ENCODE measurements around the gene CDH8.

GRCh38 chr16:61726701-61727100 is 309.5 kb downstream of the CDH8 start:
- no peak for TF ChIP-seq CTCF (IDR thresholded peaks at IDR 0.05)
- no peak for TF ChIP-seq POLR2A (IDR thresholded peaks at IDR 0.05)

Data from thyroid gland (tissue), 4 donors.